ACHN (cell line): ENCODE measurements around the gene NCOR2.
"Not testable (repeated sequence)": the region's sequence is repeated elsewhere in the genome, so short reads cannot be mapped to it uniquely, and the experiment has no call there.

Experiments
- DNase-seq: peaks from one replicate; pipeline ENCODE4 v3.0.0-alpha.2; 2015
- in situ Hi-C: cut with HindIII; loops from 2 replicates; pipeline ENCODE4 v1.10.0; 2017; ENCODE audit warnings: low sequenced_read_pairs, low pct_ligation_motif_present, low pct_unique_long_range_greater_than_20kb

Gene NCOR2

DNA sequence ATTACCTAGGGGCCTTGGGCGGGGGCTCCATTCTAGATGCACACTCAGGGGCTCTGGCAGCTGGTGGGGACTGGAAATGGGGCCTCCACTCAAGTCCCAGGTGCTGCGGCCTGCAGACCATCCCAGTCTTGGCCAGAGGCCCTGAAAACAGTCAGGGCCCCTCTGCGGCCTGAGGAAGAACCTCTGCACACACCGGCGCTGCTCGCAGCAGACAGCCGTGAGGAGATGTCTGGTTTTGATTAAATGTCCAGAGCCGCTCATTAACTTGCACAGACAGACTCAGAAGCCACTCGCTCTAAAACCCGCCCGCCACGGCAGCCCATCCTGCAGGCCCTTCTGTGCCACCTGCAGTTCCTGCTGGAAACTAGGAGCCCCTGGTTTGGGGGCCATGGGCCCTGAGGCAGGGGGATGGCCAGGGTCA lies 36.4 kb upstream of the NCOR2 start:
- in situ Hi-C loops, result no loop called here
- DNase-seq, result no peak

DNA sequence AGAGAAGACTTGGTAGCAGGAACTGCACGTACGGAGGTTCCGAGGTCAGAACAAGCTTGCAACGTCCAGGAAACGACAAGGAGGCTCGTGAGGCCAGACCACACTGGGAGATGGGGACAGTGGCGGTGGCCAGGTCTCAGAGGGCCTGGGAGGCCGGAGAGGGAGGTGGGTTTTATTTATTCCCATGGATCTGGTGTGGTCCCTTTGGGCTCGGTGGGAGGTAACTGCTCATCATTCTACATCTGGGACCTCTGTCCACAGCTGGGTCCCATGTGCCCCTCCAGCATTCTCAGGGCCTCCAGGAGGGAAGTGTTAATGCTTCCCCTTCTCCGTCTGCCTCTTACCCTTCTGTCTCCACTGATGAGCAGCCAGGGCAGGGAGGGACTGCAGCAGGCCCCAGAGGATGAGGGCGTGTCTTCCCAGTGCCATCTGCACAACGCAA lies 35.7 kb upstream of the NCOR2 start:
- in situ Hi-C loops, result no loop called here
- DNase-seq, result no peak

- DNase-seq, result no peak
- in situ Hi-C loops, result no loop called here
These were observed 34.3 kb upstream of the NCOR2 start for GRCh38 chr12:124601706-124602105.

DNA sequence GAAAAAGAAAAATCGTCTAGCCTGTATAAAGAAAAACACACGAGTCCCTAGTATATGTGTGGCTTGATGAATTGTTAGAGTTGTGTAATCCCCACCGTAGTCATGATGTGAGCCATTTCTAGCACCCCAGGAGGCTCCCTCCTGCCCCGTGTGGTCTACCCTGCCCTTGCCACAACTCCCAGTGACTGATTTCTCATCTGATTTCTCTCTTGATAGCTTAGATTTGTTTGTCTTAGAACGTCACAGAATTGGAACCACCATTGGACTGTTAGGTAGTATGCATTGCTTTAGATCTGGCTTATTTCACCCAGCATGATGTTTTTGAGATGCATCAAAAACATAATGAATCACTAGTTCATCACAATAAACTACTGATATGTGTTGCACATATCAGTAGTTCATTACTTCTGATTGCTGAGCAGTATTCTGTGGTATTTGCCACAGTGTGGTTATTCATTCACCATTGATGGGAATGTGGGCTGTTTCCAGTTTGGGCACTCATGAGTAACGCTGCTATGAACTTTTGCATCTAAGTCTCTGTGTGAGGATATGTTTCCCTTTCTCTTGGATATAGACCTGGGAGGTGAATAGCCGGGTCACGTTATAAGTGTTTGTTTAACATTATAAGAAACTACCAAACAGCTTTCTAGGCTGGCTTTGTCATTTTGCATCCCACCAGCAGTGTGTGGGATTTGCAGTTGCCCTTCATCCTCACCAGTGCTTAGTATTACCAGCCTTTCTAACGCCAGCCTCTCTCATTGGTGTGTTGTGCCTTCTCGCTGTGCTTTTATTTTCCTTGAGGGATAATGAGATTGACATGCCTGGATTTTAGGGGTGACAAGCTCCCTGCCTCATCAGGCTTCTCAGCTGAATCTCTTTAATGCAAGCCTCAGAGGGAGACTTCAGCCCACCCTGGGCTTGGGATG lies 31.9 kb upstream of the NCOR2 start:
- DNase-seq, result peak; percentile 57
- in situ Hi-C loops, result no loop called here

DNA sequence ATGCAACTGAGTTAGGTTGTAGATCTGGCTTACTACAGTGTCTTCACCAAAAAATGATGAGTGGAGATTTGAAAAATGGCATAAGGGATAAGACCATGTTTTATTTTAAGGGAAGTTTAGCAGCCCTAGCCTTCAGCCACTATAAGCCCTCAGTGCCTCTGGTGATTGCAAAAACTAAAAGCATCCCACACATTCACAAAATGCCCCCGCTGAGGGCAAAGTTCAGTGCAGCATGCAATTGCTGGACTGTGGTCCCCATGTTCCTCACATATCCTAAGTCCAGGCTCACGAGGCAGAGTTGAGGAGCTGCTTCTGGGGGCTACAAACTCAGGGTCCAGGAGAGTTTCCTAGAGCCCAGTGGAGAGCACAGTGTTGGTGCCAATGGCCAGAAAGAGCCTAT lies 29.6 kb upstream of the NCOR2 start:
- in situ Hi-C loops, result no loop called here
- DNase-seq, result no peak

GRCh38 chr12:124595444-124595843 lies 28.0 kb upstream of the NCOR2 start:
- DNase-seq, result no peak
- in situ Hi-C loops, result no loop called here

DNA sequence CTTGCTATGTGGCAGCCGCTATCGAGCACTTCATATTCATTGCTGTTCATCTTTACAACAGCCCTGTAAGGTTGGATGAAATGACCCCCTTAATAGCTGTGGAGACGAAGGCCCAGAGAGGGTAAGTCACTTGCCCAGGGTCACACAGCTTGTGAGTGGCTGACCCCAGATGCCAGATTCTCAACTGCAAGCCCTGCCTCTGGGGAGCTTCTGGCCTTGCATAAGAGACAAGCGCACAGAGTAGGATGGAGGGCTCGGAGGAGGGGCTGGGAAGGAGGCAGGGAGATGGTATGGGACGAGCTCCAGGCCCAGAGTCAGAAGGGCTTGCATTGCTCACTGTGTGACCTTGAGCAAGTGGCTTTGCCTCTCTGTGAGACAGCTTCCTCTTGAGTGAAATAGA lies 27.4 kb upstream of the NCOR2 start:
- in situ Hi-C loops, result no loop called here
- DNase-seq, result no peak

DNA sequence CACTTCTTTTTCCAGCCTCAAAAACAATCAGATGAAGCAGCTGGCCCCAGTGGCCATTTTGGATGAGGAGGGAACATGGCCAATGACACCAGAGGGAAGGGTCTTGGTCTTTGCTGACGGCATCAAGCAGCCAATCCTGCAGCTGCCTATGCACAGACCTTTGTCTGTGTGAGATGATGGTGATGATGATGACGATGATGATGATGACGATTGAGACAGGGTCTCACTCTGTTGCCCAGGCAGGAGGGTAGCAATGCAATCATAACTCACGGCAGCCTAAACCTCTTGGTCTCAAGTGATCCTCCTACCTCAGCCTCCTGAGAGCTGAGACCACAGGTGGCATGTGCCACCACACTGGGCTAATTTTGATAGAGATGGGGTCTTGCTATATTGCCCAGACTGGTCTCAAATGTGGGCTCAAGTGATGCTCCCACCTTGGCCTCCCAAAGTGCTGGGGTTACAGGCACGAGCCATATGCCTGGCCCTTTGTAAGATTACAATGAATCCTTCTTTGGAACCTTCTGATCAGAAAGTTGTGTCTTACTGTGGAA lies 26.5 kb upstream of the NCOR2 start:
- no peak for DNase-seq
- in situ Hi-C loops, result no loop called here

GRCh38 chr12:124593176-124593575 lies 25.8 kb upstream of the NCOR2 start:
- DNase-seq, result no peak
- in situ Hi-C loops, result no loop called here

GRCh38 chr12:124592481-124593160 lies 25.2 kb upstream of the NCOR2 start:
- DNase-seq, result no peak
- in situ Hi-C loops, result no loop called here

DNA sequence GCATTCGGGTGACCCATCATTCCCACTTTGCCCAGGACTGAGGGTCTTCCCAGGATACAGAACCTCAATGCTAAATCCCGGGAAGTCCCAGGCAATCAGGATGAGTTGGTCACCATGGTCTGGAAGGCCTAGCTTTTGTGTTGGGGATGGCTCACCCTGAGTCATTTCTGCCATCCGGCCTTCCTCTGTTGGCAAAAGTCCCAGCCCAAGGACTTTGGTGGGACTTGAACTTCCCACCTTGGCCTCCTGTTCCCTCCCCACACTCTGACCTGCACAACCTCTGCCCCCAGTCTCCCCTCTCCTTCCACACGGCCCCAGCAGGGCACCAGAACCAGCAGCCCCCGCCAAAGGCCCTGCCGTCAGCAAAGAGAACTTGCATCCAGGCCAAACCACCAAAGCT lies 24.6 kb upstream of the NCOR2 start:
- in situ Hi-C loops, result no loop called here
- no peak for DNase-seq

DNA sequence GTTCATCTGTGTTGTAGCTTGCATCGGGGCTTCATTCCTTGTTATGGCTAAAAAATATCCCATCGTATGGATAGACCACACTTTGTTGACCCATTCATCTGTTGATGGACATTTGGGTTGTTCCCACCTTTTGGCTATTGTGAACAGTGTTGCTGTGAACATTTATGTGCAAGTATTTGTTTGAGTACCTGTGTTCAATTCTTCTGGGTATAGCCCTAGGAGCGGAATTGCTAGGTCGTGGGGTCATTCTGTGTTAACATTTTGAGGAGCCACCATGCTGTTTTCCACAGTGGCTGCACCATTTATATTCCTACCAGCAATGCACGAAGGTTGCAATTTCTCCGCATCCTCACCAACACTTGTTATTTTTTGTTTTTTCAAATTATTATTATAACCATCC lies 23.0 kb upstream of the NCOR2 start:
- in situ Hi-C loops, result no loop called here
- no peak for DNase-seq

GRCh38 chr12:124588751-124589267 lies 21.4 kb upstream of the NCOR2 start:
- DNase-seq, result no peak
- in situ Hi-C loops, result no loop called here

DNA sequence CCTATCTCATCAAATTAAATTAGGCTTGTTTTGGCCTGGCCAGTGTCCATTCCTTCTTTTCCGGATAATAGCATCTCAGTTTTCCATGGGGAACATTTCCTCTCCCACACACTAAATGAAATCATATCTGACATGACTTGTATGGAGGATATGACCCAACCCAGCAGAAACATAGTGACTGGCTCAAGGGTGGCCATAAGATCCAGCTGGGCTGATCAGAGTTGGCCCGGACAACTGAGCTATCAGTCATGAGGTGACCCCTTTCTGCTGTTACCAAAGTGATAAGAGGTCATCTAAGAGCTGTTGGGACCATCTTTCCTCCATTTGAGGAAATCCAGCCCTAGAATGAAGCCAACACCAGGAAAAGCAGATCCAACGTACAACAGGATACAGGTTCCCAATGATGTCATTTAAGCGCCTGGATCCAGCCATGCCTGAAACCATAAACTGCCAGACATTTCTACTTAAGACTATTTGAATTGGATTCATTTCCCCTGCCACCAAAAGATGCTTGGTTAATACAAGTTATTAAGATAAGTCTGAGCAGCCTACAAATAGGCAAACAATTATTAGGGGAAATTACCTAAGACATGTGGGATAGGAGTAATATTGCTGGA lies 20.7 kb upstream of the NCOR2 start:
- no peak for DNase-seq
- in situ Hi-C loops, result no loop called here

GRCh38 chr12:124586756-124587155 lies 19.3 kb upstream of the NCOR2 start:
- no peak for DNase-seq
- in situ Hi-C loops, result no loop called here

GRCh38 chr12:124584494-124584893 lies 17.1 kb upstream of the NCOR2 start:
- DNase-seq, in situ Hi-C loops: not testable (repeated sequence)

DNA sequence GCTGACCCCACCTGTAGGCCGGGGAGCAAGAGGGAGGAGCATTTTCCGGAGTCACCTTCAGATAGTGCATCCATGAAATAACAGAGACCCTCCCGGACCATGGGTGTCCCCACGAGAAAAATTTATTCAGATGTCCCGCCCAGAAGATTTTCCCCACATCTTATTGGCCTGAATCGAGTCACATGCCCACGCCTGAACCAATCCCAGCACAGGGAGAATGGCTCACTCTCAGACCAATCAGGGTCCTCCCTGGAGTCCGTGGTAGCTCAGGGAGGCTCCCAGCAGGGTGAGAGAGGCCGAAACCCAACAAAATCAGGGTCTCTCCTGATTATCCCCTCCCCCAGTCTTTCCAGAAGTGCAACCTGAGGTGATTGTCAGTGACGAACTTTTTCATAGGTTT lies 16.4 kb upstream of the NCOR2 start:
- in situ Hi-C loops, result no loop called here
- DNase-seq, result no peak

- no peak for DNase-seq
- in situ Hi-C loops, result no loop called here
These were observed 14.7 kb upstream of the NCOR2 start for GRCh38 chr12:124582108-124582424.
